H1 (cell line): ENCODE results near the gene CD79A.
"Not testable (repeated sequence)": the region's sequence is repeated elsewhere in the genome, so short reads cannot be mapped to it uniquely, and the experiment has no call there.

ENCODE experiments used
- CHD2 ChIP-seq: IDR thresholded peaks from 2 replicates; pipeline ENCODE4 v1.6.1; 2012; ENCODE audit warnings: low read length, improper control_type of control experiment
- EGR1 ChIP-seq: IDR thresholded peaks from 2 replicates; pipeline ENCODE4 v1.6.1; 2011; ENCODE audit warnings: low read depth, low read length, borderline replicate concordance
- FOSL1 ChIP-seq: IDR thresholded peaks from 2 replicates; pipeline ENCODE4 v1.6.1; 2011; ENCODE audit warnings: mild to moderate bottlenecking, low read depth, low read length, moderate library complexity; ENCODE audit not compliant: insufficient read depth
- GABPA ChIP-seq: IDR thresholded peaks from 2 replicates; pipeline ENCODE4 v1.6.1; 2011; ENCODE audit warnings: mild to moderate bottlenecking, low read length, moderate library complexity, borderline replicate concordance; ENCODE audit not compliant: insufficient read depth
- HDAC2 ChIP-seq, 2 experiments: fragments of 300-600 bp in 1 of 2; sonication (generic) in 1 of 2; IDR thresholded peaks; 2 replicates each; pipeline ENCODE4 v1.6.1; 2011 to 2012; ENCODE audit warnings: low read depth in 2 of 2, low read length in 2 of 2, mild to moderate bottlenecking in 2 of 2, moderate library complexity in 2 of 2, borderline replicate concordance in 1 of 2, inconsistent platforms in 1 of 2
- HDAC6 ChIP-seq: IDR thresholded peaks from one replicate; pipeline ENCODE4 v1.7.1; 2012; ENCODE audit warnings: low read depth, mild to moderate bottlenecking, inconsistent platforms, low read length, moderate library complexity
- JUN ChIP-seq: IDR thresholded peaks from 2 replicates; pipeline ENCODE4 v1.6.1; 2011; ENCODE audit warnings: low read depth, mild to moderate bottlenecking, improper control_type of control experiment, low read length
- NRF1 ChIP-seq: IDR thresholded peaks from 2 replicates; pipeline ENCODE4 v1.6.1; 2011; ENCODE audit warnings: mild to moderate bottlenecking, low read depth, low read length, improper control_type of control experiment
- POLR2A ChIP-seq, 2 experiments: IDR thresholded peaks; 1 replicate in 1 of 2; 2 replicates in 1 of 2; pipeline ENCODE4 v1.6.1; 2011; ENCODE audit warnings: low read depth in 2 of 2, low read length in 2 of 2, mild to moderate bottlenecking in 2 of 2; ENCODE audit errors: control extremely low read depth in 1 of 2
- POLR2AphosphoS5 ChIP-seq: IDR thresholded peaks from 2 replicates; pipeline ENCODE4 v1.6.1; 2011; ENCODE audit warnings: low read depth, low read length
- RAD21 ChIP-seq, 2 experiments: IDR thresholded peaks in 1 of 2; conservative IDR thresholded peaks in 1 of 2; 2 replicates each; pipeline ENCODE4 v1.6.1; 2011; ENCODE audit warnings: low read depth in 2 of 2, low read length in 2 of 2, improper control_type of control experiment in 1 of 2, inconsistent platforms in 1 of 2, mild to moderate bottlenecking in 1 of 2, moderate library complexity in 1 of 2
- RFX5 ChIP-seq: IDR thresholded peaks from 2 replicates; pipeline ENCODE4 v1.6.1; 2011; ENCODE audit warnings: low read depth, low read length, improper control_type of control experiment, borderline replicate concordance
- TF ChIP-seq, protein P1 (sequence below), 3 experiments: IDR thresholded peaks; 1 replicate in 2 of 3; 2 replicates in 1 of 3; pipeline versions ENCODE4 v1.5.1 to v1.6.1; 2011; ENCODE audit warnings: low read length in 3 of 3, mild to moderate bottlenecking in 3 of 3, inconsistent platforms in 2 of 3, low read depth in 1 of 3, moderate library complexity in 1 of 3; ENCODE audit not compliant: insufficient read depth in 1 of 3; ENCODE audit errors: control extremely low read depth in 1 of 3

DNA sequence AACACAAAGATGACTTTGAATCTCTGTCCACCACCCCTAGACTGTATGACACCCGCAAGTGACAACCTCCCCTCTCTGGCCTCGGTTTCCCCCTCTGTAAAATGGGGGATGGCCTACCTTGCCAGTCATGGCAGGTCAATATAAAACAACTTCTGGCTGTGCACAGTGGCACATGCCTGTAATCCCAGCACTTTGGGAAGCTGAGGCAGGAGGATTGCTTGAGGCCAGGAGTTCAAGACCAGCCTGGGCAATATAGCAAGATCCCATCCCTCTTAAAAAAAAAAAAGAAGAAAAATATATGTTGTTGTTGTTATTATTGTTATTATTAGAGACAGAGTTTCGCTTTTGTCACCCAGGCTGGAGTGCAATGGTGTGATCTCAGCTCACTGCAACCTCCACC lies 1.1 kb upstream of the CD79A start:
- TF ChIP-seq JUN; POLR2AphosphoS5; HDAC2 (IDR thresholded peaks at IDR 0.05; ENCODE audit: borderline replicate concordance in 1 of 2, low read depth in 2 of 2, low read length in 2 of 2); EGR1; FOSL1; GABPA; POLR2A (IDR thresholded peaks at IDR 0.05; ENCODE audit: control extremely low read depth in 1 of 2, low read depth in 2 of 2, low read length in 2 of 2); RFX5; RAD21 (IDR thresholded peaks at IDR 0.05 in 1 of 2, conservative IDR thresholded peaks at IDR 0.05 in 1 of 2; ENCODE audit: low read depth in 2 of 2, low read length in 2 of 2); HDAC6; CHD2; NRF1: not testable (repeated sequence)
- TF ChIP-seq, protein P1, sequence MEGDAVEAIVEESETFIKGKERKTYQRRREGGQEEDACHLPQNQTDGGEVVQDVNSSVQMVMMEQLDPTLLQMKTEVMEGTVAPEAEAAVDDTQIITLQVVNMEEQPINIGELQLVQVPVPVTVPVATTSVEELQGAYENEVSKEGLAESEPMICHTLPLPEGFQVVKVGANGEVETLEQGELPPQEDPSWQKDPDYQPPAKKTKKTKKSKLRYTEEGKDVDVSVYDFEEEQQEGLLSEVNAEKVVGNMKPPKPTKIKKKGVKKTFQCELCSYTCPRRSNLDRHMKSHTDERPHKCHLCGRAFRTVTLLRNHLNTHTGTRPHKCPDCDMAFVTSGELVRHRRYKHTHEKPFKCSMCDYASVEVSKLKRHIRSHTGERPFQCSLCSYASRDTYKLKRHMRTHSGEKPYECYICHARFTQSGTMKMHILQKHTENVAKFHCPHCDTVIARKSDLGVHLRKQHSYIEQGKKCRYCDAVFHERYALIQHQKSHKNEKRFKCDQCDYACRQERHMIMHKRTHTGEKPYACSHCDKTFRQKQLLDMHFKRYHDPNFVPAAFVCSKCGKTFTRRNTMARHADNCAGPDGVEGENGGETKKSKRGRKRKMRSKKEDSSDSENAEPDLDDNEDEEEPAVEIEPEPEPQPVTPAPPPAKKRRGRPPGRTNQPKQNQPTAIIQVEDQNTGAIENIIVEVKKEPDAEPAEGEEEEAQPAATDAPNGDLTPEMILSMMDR (IDR thresholded peaks at IDR 0.05; ENCODE audit: control extremely low read depth in 1 of 3, insufficient read depth in 1 of 3, low read depth in 1 of 3, low read length in 3 of 3): not testable (repeated sequence)
